ENCODE results near the gene OBSCN. TPM values are rescaled to one million over a fixed set of nuclear protein-coding genes. Genes with fewer than 3 reads are reported as not detected.

OBSCN gene
- total RNA-seq, 1 experiment from 2014 or later, result 10.5 TPM

- ChIA-PET CTCF (interaction anchor here (0.6 kb wide), 1 partner anchor 80 kb away, joined by 6 read pairs; no protein-coding TSS in a partner anchor), POLR2A (no interaction called here)
- Histone ChIP-seq H3K27me3 (ENCODE audit: control insufficient read depth, insufficient read depth, low read length) (no peaks in the 10 kb centered on the region; the same call in 1 of the 2 replicates), H3K9me3 (ENCODE audit: control insufficient read depth, insufficient read depth, low read depth, low read length) (no peaks in the 10 kb centered on the region), H3K27ac (ENCODE audit: low read length) (no peak overlapping the region), H3K36me3 (ENCODE audit: control insufficient read depth, insufficient read depth, low read length) (no peaks in the 10 kb centered on the region), H3K4me1 (ENCODE audit: control insufficient read depth, insufficient read depth, low read length) (no peaks in the 10 kb centered on the region), H3K4me3 (ENCODE audit: low read depth in 2 of 2, low read length in 2 of 2) (no peak overlapping the region)
- BruUV-seq (replicated peaks), result no TSS peak
- TF ChIP-seq TCF7L2 (IDR thresholded peaks at IDR 0.05; ENCODE audit: low read depth, low read length) (no peak), POLR2AphosphoS5 (IDR thresholded peaks at IDR 0.05; ENCODE audit: low read depth, low read length) (no peak), CTCF (IDR thresholded peaks at IDR 0.05) (no peak), REST (IDR thresholded peaks at IDR 0.05; ENCODE audit: insufficient read depth in 1 of 2, low read depth in 2 of 2, low read length in 1 of 2) (no peak), SIN3A (IDR thresholded peaks at IDR 0.05; ENCODE audit: borderline replicate concordance, insufficient read depth, low read depth, low read length) (no peak)
- ATAC-seq (no peak), DNase-seq (ENCODE audit: low read depth, low spot score) (no peak)
- intact Hi-C loops (cut with micrococcal nuclease; ENCODE audit: unreplicated experiment), result no loop called here
- in situ Hi-C loops (cut with HindIII; ENCODE audit: low pct_unique_long_range_greater_than_20kb, low sequenced_read_pairs), result no loop called here
Measured at GRCh38 chr1:228342627-228343190, 134.9 kb downstream of the OBSCN start.

GRCh38 chr1:228343191-228343661, 135.4 kb downstream of the OBSCN start:
- TF ChIP-seq SIN3A (IDR thresholded peaks at IDR 0.05; ENCODE audit: borderline replicate concordance, insufficient read depth, low read depth, low read length) (no peak), TCF7L2 (IDR thresholded peaks at IDR 0.05; ENCODE audit: low read depth, low read length) (no peak), POLR2AphosphoS5 (IDR thresholded peaks at IDR 0.05; ENCODE audit: low read depth, low read length) (no peak), REST (IDR thresholded peaks at IDR 0.05; ENCODE audit: insufficient read depth in 1 of 2, low read depth in 2 of 2, low read length in 1 of 2) (no peak)
- H3K27me3 ChIP-seq (ENCODE audit: control insufficient read depth, insufficient read depth, low read length), result no peaks in the 10 kb centered on the region; the same call in 1 of the 2 replicates
- H3K9me3 ChIP-seq (ENCODE audit: control insufficient read depth, insufficient read depth, low read depth, low read length), result no peaks in the 10 kb centered on the region
- POLR2A ChIA-PET, result no interaction called here
- ATAC-seq (no peak), DNase-seq (ENCODE audit: low read depth, low spot score) (no peak)
- H3K4me3 ChIP-seq (ENCODE audit: low read depth in 2 of 2, low read length in 2 of 2), result no peak overlapping the region
- H3K4me1 ChIP-seq (ENCODE audit: control insufficient read depth, insufficient read depth, low read length), result no peaks in the 10 kb centered on the region
- CTCF ChIA-PET, result no interaction called here
- intact Hi-C loops (cut with micrococcal nuclease; ENCODE audit: unreplicated experiment), result no loop called here
- no peaks in the 10 kb centered on the region for H3K36me3 ChIP-seq (ENCODE audit: control insufficient read depth, insufficient read depth, low read length)
- no TSS peak for BruUV-seq (replicated peaks)
- no peak overlapping the region for H3K27ac ChIP-seq (ENCODE audit: low read length)
- in situ Hi-C loops (cut with HindIII; ENCODE audit: low pct_unique_long_range_greater_than_20kb, low sequenced_read_pairs), result no loop called here
